H1 (cell line): ENCODE measurements around the gene KLHDC8A. TPM values are rescaled to one million over a fixed set of nuclear protein-coding genes. Genes with fewer than 3 reads are reported as not detected.

Experiments used
- CHD1 ChIP-seq: IDR thresholded peaks from 2 replicates; pipeline ENCODE4 v1.6.1; 2012; ENCODE audit warnings: low read depth, low read length, improper control_type of control experiment
- polyA plus RNA-seq, 7 experiments: library from polyadenylated mRNA; depleted of rRNA in 3 of 7; stranded (reverse) in 5 of 7; unstranded in 2 of 7; fragments of >200 nt in 5 of 7; fragments of 200-250 nt in 2 of 7; gene quantifications; 1 replicate in 5 of 7; 2 replicates in 1 of 7; 4 replicates in 1 of 7; pipeline versions ENCODE4 v1.2.1 to v1.2.3, GENCODE V29; 2011 to 2013; ENCODE audit warnings: missing spikeins in 2 of 7, mixed read lengths in 2 of 7
- total RNA-seq: library from RNA; stranded (reverse); fragmentation: NEBNext Ultra II Directional; extraction: Animal tissue kit (Norgen Biotek cat#: 25700); gene quantifications from 2 replicates; pipeline ENCODE4 v1.2.1, GENCODE V29; 2021

Gene KLHDC8A
- total and polyA plus RNA-seq, 2 of the 8 experiments (the other 6 are each of a cell fraction or from before 2014, with no cell fraction given) = 1.9 to 3.4 TPM

DNA sequence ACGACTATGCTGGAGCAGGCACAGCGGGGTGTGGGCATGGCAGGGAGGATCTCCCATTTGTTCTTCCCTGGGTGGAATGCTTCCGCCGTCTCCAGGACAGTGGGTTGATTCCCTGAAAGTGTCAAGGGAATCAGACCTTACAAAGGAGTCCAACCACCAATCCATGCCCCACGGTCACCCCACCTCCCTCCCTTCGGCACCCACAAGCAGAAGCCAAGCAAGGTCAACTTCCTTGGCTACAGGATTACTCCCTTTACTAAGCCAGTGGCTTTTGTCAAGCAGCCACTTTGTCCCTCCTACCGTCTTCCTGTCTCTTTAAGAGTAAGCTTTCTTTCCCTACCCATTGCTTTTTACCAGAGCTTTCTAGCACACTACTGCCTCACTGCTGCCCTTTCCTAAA, 19.2 kb downstream of the KLHDC8A start (continued):
- TF ChIP-seq CHD1 = no peak
